HUDEP-2 (cell line): ENCODE measurements around the gene CDC20B.

Experiments used
- DNase-seq, 76 experiments: peaks; one replicate each; lab custom pipeline; 2025; ENCODE audit not compliant: unreplicated experiment in 76 of 76; lab: John Stamatoyannopoulos, UW

Gene CDC20B

GRCh38 chr5:55172937-55173686 is at the start of gene CDC20B:
Gene CDC20B (minus strand): TSS chr5:55173177. CDS start chr5:55173000, 177 bp downstream.
- DNase-seq: peak in 51 of 76 experiments; percentile 3 to 68 (median 35)

GRCh38 chr5:55222092-55222984 is 49.4 kb upstream of the CDC20B start:
- DNase-seq: no peak

GRCh38 chr5:55220433-55221185 is 47.6 kb upstream of the CDC20B start:
- DNase-seq: no peak

DNA sequence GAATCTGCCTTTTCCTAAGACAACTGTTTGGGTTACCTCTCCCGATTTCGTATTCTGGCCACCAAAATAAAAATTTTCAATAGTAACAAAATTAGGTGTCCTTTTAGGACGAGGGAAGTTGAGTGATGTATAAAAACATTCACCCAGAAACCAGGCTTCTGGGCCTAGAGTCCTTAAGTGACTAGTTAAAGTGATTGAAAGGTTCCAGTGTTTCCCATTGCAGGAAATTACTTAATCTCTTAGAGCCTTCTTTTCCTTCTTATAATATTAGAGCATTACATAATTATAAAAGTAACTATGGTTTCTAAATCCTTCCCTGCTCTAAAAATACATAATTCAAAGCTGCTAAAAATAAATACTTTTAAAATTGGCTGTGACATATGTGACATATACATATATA is 46.8 kb upstream of the CDC20B start:
- DNase-seq: no peak

DNA sequence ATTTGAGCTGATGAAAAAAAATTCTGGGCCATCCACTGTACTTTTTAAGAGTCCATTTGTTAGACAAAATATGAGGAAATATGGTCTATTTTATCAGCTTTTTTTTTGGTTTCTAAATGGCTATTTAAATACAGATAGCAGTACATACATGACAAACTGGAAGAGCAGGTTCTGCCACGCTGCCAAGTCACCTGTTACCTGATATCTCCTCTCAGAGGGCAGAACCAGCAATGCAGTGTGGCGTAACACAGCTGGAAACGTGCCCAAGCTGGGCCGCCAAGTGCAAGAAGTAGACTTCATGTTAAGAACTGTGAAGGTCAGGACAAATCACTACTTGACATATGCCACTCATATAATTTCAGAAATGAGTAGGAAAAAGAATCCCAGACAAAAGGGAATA is 46.0 kb upstream of the CDC20B start:
- DNase-seq: no peak

- no peak for DNase-seq
Measured at GRCh38 chr5:55211184-55211874, 38.4 kb upstream of the CDC20B start.

GRCh38 chr5:55205001-55205400 is 32.0 kb upstream of the CDC20B start:
- no peak for DNase-seq

GRCh38 chr5:55191165-55191564 is 18.2 kb upstream of the CDC20B start:
- DNase-seq: no peak

- DNase-seq: no peak
Measured at GRCh38 chr5:55188656-55189540, 15.9 kb upstream of the CDC20B start.

GRCh38 chr5:55187370-55187769 is 14.4 kb upstream of the CDC20B start:
- DNase-seq: peak in 9 of 76 experiments; percentile 2 to 52 (median 8)

DNA sequence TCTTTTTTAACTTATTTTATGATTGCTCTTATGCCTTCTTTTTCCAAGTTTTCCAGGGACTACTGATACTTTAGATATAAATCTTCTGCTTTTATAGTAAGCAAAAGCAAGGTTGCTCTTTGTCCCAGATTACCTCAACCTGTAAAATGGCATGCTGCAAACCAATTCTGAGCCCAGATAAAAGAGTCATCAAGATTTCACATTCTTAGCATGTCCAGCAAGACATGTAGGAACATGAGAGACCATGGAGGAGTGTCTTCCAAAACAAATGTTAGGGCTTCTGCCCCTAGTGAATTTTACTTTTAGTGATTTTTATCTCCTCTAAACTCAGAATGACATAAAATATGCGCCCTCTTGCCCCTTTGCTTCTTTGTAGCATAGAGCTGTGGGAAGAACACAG is 7.0 kb upstream of the CDC20B start:
- DNase-seq: no peak

DNA sequence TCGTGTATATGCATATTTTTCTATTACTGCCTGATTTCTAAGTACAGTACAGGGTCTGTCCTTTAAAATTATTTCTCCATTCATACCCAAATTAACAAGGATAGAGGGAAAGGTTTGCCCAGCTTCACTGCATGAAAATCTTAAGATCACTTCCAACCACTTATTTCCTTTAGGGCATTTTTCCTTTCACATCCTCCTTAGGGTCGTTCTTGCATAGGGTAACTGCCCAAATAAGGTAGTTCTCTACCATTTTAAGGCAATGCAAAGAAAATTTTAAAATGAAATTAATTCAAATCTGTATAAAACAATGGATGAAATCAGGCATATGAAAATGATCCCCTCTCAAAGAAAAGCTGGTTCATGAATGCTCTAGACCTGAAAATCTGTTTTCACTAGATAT is 4.1 kb upstream of the CDC20B start:
- no peak for DNase-seq

DNA sequence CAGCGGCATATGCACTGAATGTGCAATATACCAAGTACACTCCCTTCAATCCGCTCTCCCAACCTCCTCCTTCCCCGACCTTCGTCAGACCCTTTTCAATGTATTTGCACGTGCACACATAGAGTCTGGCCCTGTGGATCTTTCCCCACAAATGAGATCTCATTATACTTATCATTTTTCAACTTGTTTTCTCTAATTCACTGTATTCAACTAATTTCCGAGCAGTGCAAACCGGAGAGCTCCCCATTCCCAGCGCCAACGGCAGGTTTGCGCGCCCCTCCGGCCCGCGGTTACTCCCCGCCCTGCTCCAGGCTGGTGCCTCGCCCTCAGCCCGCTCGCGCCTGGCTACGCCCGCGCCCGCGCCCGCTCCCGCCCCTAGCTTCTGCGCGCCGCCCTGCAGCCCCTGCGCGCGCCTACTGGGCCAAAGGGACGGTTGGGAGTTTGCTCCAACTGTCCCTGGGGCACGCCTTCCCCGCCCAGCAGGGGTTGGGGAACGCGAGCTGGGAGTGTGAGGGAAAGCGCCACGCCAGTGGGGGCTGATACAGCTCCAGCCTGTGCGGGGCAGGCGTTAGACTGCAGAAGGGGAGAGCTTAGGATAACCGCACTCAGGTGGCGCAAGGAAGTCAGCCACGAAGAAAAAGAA is 3.3 kb upstream of the CDC20B start:
- DNase-seq: peak in 57 of 76 experiments; percentile 2 to 72 (median 27)

GRCh38 chr5:55175781-55176175 is 2.8 kb upstream of the CDC20B start:
- no peak for DNase-seq

GRCh38 chr5:55173687-55174230 is 782 bp upstream of the CDC20B start:
- DNase-seq: no peak

GRCh38 chr5:55172051-55172899 is 702 bp downstream of the CDC20B start:
- DNase-seq: peak in 60 of 76 experiments; percentile 2 to 73 (median 38)

DNA sequence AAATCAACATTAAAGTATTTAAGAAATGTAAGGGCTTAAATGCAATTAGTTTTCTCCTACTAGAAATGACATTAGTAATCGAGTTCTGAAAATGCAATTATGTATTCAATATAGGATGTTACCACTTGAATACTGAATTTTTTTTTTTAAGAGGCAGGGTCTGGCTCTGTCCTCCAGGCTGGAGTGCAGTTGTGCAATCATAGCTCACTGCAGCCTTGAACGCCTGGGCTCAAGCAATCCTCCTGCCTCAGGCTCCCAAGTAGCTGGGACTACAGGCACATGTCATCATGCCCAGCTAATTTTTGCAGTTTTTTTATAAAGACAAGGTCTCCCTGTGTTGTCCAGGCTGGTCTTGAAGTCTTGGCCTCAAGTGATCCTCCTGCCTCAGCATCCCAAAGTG is 1.5 kb downstream of the CDC20B start:
- DNase-seq: no peak

GRCh38 chr5:55162666-55163065 is 10.3 kb downstream of the CDC20B start:
- DNase-seq: no peak
